Liver (tissue), 9 donors: ENCODE results near the gene IKBKE. TPM values are rescaled to one million over a fixed set of nuclear protein-coding genes. Genes with fewer than 3 reads are reported as not detected.

Experiments used
- DNase-seq: peaks from one replicate; pipeline ENCODE4 v3.0.0-alpha.2; 2017; ENCODE audit warnings: low spot score
- H3K27ac ChIP-seq, 2 donors: one replicate each; pipeline ENCODE4 v1.7.0; 2013; ENCODE audit warnings: inconsistent platforms in 2 of 2, low read length in 2 of 2, control low read depth in 1 of 2, low read depth in 1 of 2, mild to moderate bottlenecking in 1 of 2
- H3K27me3 ChIP-seq, 4 donors: one replicate each; pipeline versions ENCODE4 v1.6.1 to v1.7.0; 2013; ENCODE audit warnings: low read length in 3 of 4, inconsistent platforms in 1 of 4, mild to moderate bottlenecking in 1 of 4, moderate library complexity in 1 of 4; ENCODE audit not compliant: control insufficient read depth in 4 of 4, insufficient read depth in 4 of 4
- H3K36me3 ChIP-seq, 4 donors: one replicate each; pipeline versions ENCODE4 v1.6.1 to v1.7.0; 2013; ENCODE audit warnings: low read length in 3 of 4, mild to moderate bottlenecking in 3 of 4, low read depth in 1 of 4, moderate library complexity in 1 of 4; ENCODE audit not compliant: control insufficient read depth in 4 of 4, insufficient read depth in 3 of 4
- H3K4me1 ChIP-seq, 4 donors: one replicate each; pipeline versions ENCODE4 v1.6.1 to v1.7.0; 2013; ENCODE audit warnings: low read length in 3 of 4, mild to moderate bottlenecking in 3 of 4, moderate library complexity in 1 of 4; ENCODE audit not compliant: control insufficient read depth in 4 of 4, insufficient read depth in 4 of 4
- H3K4me3 ChIP-seq, 3 donors: one replicate each; pipeline versions ENCODE4 v1.6.1 to v1.7.0; 2013; ENCODE audit warnings: low read length in 3 of 3, control low read depth in 1 of 3, low read depth in 1 of 3, mild to moderate bottlenecking in 1 of 3
- H3K9ac ChIP-seq, 2 donors: one replicate each; pipeline ENCODE4 v1.7.0; 2013; ENCODE audit warnings: low read length in 2 of 2, mild to moderate bottlenecking in 2 of 2, moderate library complexity in 2 of 2, control low read depth in 1 of 2, low read depth in 1 of 2
- H3K9me3 ChIP-seq, 4 donors: one replicate each; pipeline versions ENCODE4 v1.6.1 to v1.7.0; 2013; ENCODE audit warnings: low read length in 3 of 4; ENCODE audit not compliant: control insufficient read depth in 4 of 4
- CTCF ChIP-seq: fragments of 150-350 bp; IDR thresholded peaks from 2 replicates; pipeline ENCODE4 v1.5.1; 2017; ENCODE audit warnings: improper control_type of control experiment, low read depth, low read length; ENCODE audit not compliant: missing input control
- EGR1 ChIP-seq, 2 donors: IDR thresholded peaks; 2 replicates each; pipeline ENCODE4 v1.6.1; 2016 to 2018; ENCODE audit warnings: antibody characterized with exemption in 2 of 2, low read depth in 2 of 2
- FOXA1 ChIP-seq: IDR thresholded peaks from 2 replicates; pipeline ENCODE4 v1.6.1; 2016; ENCODE audit warnings: antibody characterized with exemption
- FOXA2 ChIP-seq: IDR thresholded peaks from 2 replicates; pipeline ENCODE4 v1.6.1; 2016; ENCODE audit warnings: antibody characterized with exemption
- GABPA ChIP-seq, 2 donors: IDR thresholded peaks in 1 of 2; conservative IDR thresholded peaks in 1 of 2; 2 replicates each; pipeline ENCODE4 v1.6.1; 2016; ENCODE audit warnings: antibody characterized with exemption in 2 of 2, mild to moderate bottlenecking in 1 of 2, moderate library complexity in 1 of 2
- HNF4A ChIP-seq, 2 donors: conservative IDR thresholded peaks; 2 replicates each; pipeline ENCODE4 v1.6.1; 2016; ENCODE audit warnings: antibody characterized with exemption in 2 of 2, mild to moderate bottlenecking in 2 of 2
- HNF4G ChIP-seq: IDR thresholded peaks from 2 replicates; pipeline ENCODE4 v1.6.1; 2016; ENCODE audit warnings: antibody characterized with exemption
- JUND ChIP-seq, 2 donors: IDR thresholded peaks; 2 replicates each; pipeline ENCODE4 v1.6.1; 2016; ENCODE audit warnings: antibody characterized with exemption in 2 of 2
- NR2F2 ChIP-seq: IDR thresholded peaks from 2 replicates; pipeline ENCODE4 v1.6.1; 2016; ENCODE audit warnings: antibody characterized with exemption
- RAD21 ChIP-seq, 2 donors: IDR thresholded peaks; 2 replicates each; pipeline ENCODE4 v1.6.1; 2016; ENCODE audit warnings: antibody characterized with exemption in 2 of 2, mild to moderate bottlenecking in 2 of 2
- RXRA ChIP-seq, 2 donors: IDR thresholded peaks; 2 replicates each; pipeline ENCODE4 v1.6.1; 2017 to 2018; ENCODE audit warnings: antibody characterized with exemption in 2 of 2, mild to moderate bottlenecking in 1 of 2
- SP1 ChIP-seq: IDR thresholded peaks from 2 replicates; pipeline ENCODE4 v1.6.1; 2018; ENCODE audit warnings: antibody characterized with exemption, mild to moderate bottlenecking
- TAF1 ChIP-seq: conservative IDR thresholded peaks from 2 replicates; pipeline ENCODE4 v1.6.1; 2016; ENCODE audit warnings: antibody characterized with exemption, mild to moderate bottlenecking
- YY1 ChIP-seq: IDR thresholded peaks from 2 replicates; pipeline ENCODE4 v1.6.1; 2016; ENCODE audit warnings: antibody characterized with exemption, mild to moderate bottlenecking
- WGBS: extraction: QIAGEN DNeasy Blood & Tissue Kit; methylation state at CpG from one replicate; pipeline ENCODE4 v1.1.7; 2013; 5-methylcytosine and 5-hydroxymethylcytosine counted together
- polyA plus RNA-seq, 2 donors: library from polyadenylated mRNA; stranded (reverse) in 1 of 2; unstranded in 1 of 2; fragments of 200-250 nt in 1 of 2; fragments of >200 nt in 1 of 2; fragmentation: Nextera tagmentation in 1 of 2; extraction: Ambion mirVana in 1 of 2; gene quantifications; one replicate each; pipeline versions ENCODE4 v1.2.1 to v1.2.3, GENCODE V29; 2013 to 2015
- total RNA-seq, 2 donors: library from RNA; depleted of rRNA; stranded (reverse); fragments of >200 nt; gene quantifications; one replicate each; pipeline ENCODE4 v1.2.3, GENCODE V29; 2014
- TF ChIP-seq, protein P1 (sequence below): IDR thresholded peaks from 2 replicates; pipeline ENCODE4 v1.6.1; 2016; ENCODE audit warnings: antibody characterized with exemption
- TF ChIP-seq, protein P2 (sequence below): IDR thresholded peaks from 2 replicates; pipeline ENCODE4 v1.6.1; 2016; ENCODE audit warnings: antibody characterized with exemption
- TF ChIP-seq, protein P3 (sequence below): IDR thresholded peaks from 2 replicates; pipeline ENCODE4 v1.6.1; 2016; ENCODE audit warnings: antibody characterized with exemption, mild to moderate bottlenecking
- donor health status: healthy.
- donor health status: healthy.
- donor health status: healthy.
- donor health status: healthy.
- donor health status: healthy.

Gene IKBKE
- total and polyA plus RNA-seq, 4 donors: 0.81 to 3.9 (median 1.5) TPM

GRCh38 chr1:206442101-206442500, 28.2 kb upstream of the IKBKE start:
- no peaks in the 10 kb centered on the region for H3K4me1 ChIP-seq
- no peak overlapping the region for H3K9ac ChIP-seq
- H3K4me3 ChIP-seq: no peak overlapping the region
- H3K27me3 ChIP-seq: no peaks in the 10 kb centered on the region
- peaks cover 0 to 34% (median 21%) of the 10 kb centered on the region in 4 donors for H3K36me3 ChIP-seq
- TF ChIP-seq SP1 (no peak), HNF4G (no peak), GABPA (IDR thresholded peaks at IDR 0.05 in 1 of 2, conservative IDR thresholded peaks at IDR 0.05 in 1 of 2) (no peak), YY1 (no peak), RAD21 (IDR thresholded peaks at IDR 0.05) (no peak), CTCF (no peak), NR2F2 (no peak), JUND (IDR thresholded peaks at IDR 0.05) (no peak)
- TF ChIP-seq, protein P1, sequence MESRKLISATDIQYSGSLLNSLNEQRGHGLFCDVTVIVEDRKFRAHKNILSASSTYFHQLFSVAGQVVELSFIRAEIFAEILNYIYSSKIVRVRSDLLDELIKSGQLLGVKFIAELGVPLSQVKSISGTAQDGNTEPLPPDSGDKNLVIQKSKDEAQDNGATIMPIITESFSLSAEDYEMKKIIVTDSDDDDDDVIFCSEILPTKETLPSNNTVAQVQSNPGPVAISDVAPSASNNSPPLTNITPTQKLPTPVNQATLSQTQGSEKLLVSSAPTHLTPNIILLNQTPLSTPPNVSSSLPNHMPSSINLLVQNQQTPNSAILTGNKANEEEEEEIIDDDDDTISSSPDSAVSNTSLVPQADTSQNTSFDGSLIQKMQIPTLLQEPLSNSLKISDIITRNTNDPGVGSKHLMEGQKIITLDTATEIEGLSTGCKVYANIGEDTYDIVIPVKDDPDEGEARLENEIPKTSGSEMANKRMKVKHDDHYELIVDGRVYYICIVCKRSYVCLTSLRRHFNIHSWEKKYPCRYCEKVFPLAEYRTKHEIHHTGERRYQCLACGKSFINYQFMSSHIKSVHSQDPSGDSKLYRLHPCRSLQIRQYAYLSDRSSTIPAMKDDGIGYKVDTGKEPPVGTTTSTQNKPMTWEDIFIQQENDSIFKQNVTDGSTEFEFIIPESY: no peak
- TF ChIP-seq, protein P2, sequence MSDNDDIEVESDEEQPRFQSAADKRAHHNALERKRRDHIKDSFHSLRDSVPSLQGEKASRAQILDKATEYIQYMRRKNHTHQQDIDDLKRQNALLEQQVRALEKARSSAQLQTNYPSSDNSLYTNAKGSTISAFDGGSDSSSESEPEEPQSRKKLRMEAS: no peak
- TF ChIP-seq, protein P3, sequence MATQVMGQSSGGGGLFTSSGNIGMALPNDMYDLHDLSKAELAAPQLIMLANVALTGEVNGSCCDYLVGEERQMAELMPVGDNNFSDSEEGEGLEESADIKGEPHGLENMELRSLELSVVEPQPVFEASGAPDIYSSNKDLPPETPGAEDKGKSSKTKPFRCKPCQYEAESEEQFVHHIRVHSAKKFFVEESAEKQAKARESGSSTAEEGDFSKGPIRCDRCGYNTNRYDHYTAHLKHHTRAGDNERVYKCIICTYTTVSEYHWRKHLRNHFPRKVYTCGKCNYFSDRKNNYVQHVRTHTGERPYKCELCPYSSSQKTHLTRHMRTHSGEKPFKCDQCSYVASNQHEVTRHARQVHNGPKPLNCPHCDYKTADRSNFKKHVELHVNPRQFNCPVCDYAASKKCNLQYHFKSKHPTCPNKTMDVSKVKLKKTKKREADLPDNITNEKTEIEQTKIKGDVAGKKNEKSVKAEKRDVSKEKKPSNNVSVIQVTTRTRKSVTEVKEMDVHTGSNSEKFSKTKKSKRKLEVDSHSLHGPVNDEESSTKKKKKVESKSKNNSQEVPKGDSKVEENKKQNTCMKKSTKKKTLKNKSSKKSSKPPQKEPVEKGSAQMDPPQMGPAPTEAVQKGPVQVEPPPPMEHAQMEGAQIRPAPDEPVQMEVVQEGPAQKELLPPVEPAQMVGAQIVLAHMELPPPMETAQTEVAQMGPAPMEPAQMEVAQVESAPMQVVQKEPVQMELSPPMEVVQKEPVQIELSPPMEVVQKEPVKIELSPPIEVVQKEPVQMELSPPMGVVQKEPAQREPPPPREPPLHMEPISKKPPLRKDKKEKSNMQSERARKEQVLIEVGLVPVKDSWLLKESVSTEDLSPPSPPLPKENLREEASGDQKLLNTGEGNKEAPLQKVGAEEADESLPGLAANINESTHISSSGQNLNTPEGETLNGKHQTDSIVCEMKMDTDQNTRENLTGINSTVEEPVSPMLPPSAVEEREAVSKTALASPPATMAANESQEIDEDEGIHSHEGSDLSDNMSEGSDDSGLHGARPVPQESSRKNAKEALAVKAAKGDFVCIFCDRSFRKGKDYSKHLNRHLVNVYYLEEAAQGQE: no peak
- WGBS: 95% methylated on average over 4 of the region's 4 CpGs
- no peaks in the 10 kb centered on the region for H3K9me3 ChIP-seq
- H3K27ac ChIP-seq: no peak overlapping the region
- DNase-seq: no peak

DNA sequence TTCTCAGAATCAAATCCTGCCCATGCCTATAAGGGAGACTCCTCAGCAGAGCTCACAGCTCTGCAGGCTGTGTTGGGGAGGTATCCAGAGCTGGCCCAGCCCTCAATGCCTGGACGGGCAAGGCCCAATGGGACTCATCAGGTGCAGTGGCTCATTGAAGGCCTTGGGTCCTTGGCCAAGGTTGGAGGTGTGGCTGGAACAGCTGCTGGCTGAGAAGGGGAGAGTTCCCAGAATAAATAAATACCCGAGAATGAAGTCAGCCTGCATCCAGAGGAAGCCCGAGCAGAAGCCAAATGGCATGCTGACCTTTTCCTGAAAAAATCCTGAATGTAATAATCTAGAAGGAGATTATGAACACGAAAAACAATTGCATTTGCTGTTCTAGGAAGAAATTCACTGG, 25.2 kb upstream of the IKBKE start:
- Histone ChIP-seq H3K4me3 (no peak overlapping the region), H3K9ac (no peak overlapping the region), H3K36me3 (peaks cover 0 to 39% (median 18%) of the 10 kb centered on the region in 4 donors), H3K27ac (no peak overlapping the region), H3K9me3 (no peaks in the 10 kb centered on the region), H3K27me3 (no peaks in the 10 kb centered on the region), H3K4me1 (no peaks in the 10 kb centered on the region)
- 76% methylated on average over 4 of the region's 4 CpGs for WGBS
- DNase-seq: no peak
- TF ChIP-seq RAD21 (IDR thresholded peaks at IDR 0.05): no peak
- TF ChIP-seq FOXA2: no peak
- no peak for TF ChIP-seq SP1
- no peak for TF ChIP-seq HNF4G
- TF ChIP-seq, protein P1: no peak
- TF ChIP-seq HNF4A (conservative IDR thresholded peaks at IDR 0.05): no peak
- no peak for TF ChIP-seq FOXA1
- TF ChIP-seq, protein P3: no peak
- TF ChIP-seq CTCF: no peak
- TF ChIP-seq RXRA (IDR thresholded peaks at IDR 0.05): no peak
- no peak for TF ChIP-seq NR2F2
- no peak for TF ChIP-seq TAF1
- no peak for TF ChIP-seq EGR1 (IDR thresholded peaks at IDR 0.05; ENCODE audit: low read depth in 2 of 2)
